Activated CD4-positive, alpha-beta T cell treated with anti-CD3 and anti-CD28 coated beads, Interleukin-2, amount 10 ng/mL, durations not matched to agents 24 days and 14 days (primary cell): Measurements from ENCODE around the gene SULT1B1. TPM values are rescaled to one million over a fixed set of nuclear protein-coding genes. Genes with fewer than 3 reads are reported as not detected.
A peak's percentile ranks its signal among the peaks of the same experiment; 100 is the strongest.

Source experiments
- DNase-seq: peaks from one replicate; pipeline ENCODE4 v3.0.0; 2022
- H3K27ac Mint-ChIP-seq: one replicate; pipeline ENCODE4 v1.8.0; 2022; ENCODE audit warnings: mild to moderate bottlenecking, mixed read lengths
- H3K27me3 Mint-ChIP-seq: one replicate; pipeline ENCODE4 v1.8.0; 2022; ENCODE audit warnings: mixed read lengths
- H3K36me3 Mint-ChIP-seq: one replicate; pipeline ENCODE4 v1.8.0; 2022; ENCODE audit warnings: low read depth, mild to moderate bottlenecking, mixed read lengths
- H3K4me1 Mint-ChIP-seq: one replicate; pipeline ENCODE4 v1.8.0; 2021; ENCODE audit warnings: mixed read lengths
- H3K4me3 Mint-ChIP-seq: one replicate; pipeline ENCODE4 v1.8.0; 2022; ENCODE audit warnings: mild to moderate bottlenecking, moderate library complexity, mixed read lengths
- H3K9me3 Mint-ChIP-seq: one replicate; pipeline ENCODE4 v1.8.0; 2021; ENCODE audit warnings: mixed read lengths
- intact Hi-C: fragments of 100-400 bp; cut with micrococcal nuclease; formaldehyde crosslinking; loops from one replicate; pipeline ENCODE4 v1.15.1; 2023
- total RNA-seq: library from RNA; stranded (reverse); gene quantifications from 2 replicates; pipeline ENCODE4 v1.2.3, GENCODE V29; 2022

Gene SULT1B1
- total RNA-seq, 1 donor from 2014 or later: 0.23 TPM

- intact Hi-C loops: no loop called here
- no peak overlapping the region for H3K4me3 Mint-ChIP-seq
- DNase-seq: no peak
- no peaks in the 10 kb centered on the region for H3K9me3 Mint-ChIP-seq
- no peaks in the 10 kb centered on the region for H3K4me1 Mint-ChIP-seq
- no peaks in the 10 kb centered on the region for H3K27me3 Mint-ChIP-seq
- no peak overlapping the region for H3K27ac Mint-ChIP-seq
- H3K36me3 Mint-ChIP-seq: no peaks in the 10 kb centered on the region
Measured at GRCh38 chr4:69701696-69702095, 58.7 kb downstream of the SULT1B1 start.

DNA sequence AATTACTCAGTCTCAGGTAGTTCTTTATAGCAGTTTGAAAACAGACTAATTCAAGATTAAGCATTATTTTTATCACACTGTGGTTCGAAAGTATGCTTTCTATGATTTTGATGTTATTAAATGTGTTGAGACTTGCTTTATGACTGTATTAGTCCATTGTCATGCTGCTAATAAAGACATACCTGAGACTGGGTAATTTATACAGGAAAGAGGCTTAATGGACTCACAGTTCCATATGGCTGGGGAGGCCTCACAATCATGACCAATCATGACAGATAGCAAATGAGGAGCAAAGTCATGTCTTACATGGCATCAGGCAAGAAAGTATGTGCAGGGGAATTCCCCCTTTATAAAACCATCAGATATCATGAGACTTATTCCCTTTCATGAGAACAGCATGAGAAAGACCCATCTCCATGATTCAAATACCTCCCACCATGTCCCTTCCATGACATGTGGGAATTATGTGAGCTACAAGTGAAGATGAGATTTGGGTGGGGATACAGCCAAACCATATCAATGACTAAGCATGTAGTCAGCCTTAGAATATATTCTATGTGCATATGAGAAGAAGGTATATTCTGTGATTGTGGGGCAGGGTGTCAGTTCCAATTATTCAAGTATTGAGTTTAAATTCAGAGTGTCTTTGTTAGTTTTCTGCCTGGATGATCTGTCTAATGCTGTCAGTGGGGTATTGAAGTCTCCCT lies 62.7 kb downstream of the SULT1B1 start:
- H3K4me1 Mint-ChIP-seq: no peaks in the 10 kb centered on the region
- DNase-seq: no peak
- intact Hi-C loops: no loop called here
- peaks cover 2% of the 10 kb centered on the region for H3K27me3 Mint-ChIP-seq
- no peak overlapping the region for H3K27ac Mint-ChIP-seq
- H3K9me3 Mint-ChIP-seq: no peaks in the 10 kb centered on the region
- no peaks in the 10 kb centered on the region for H3K36me3 Mint-ChIP-seq
- no peak overlapping the region for H3K4me3 Mint-ChIP-seq

GRCh38 chr4:69689599-69689998 lies 70.8 kb downstream of the SULT1B1 start:
- Mint-ChIP-seq H3K27ac (no peak overlapping the region), H3K4me3 (no peak overlapping the region), H3K9me3 (no peaks in the 10 kb centered on the region), H3K4me1 (no peaks in the 10 kb centered on the region), H3K27me3 (peaks cover 2% of the 10 kb centered on the region), H3K36me3 (no peaks in the 10 kb centered on the region)
- intact Hi-C loops: loop anchor here (1.0 to 2.0 kb wide), 4 partner anchors 134 to 815 kb away; no protein-coding TSS in a partner anchor
- peak; percentile 59 for DNase-seq

- DNase-seq: no peak
- Mint-ChIP-seq H3K4me3 (no peak overlapping the region), H3K36me3 (no peaks in the 10 kb centered on the region), H3K27me3 (no peaks in the 10 kb centered on the region), H3K9me3 (no peaks in the 10 kb centered on the region), H3K27ac (no peak overlapping the region), H3K4me1 (no peaks in the 10 kb centered on the region)
- intact Hi-C loops: no loop called here
Measured at GRCh38 chr4:69684804-69685203, 75.6 kb downstream of the SULT1B1 start.

Other genes starting within 250 kb of the SULT1B1 start
- not detected in 2 replicates for gene UGT2A2, start 121.0 kb downstream of the SULT1B1 start, total RNA-seq
- not detected in 2 replicates for gene UGT2A1, start 107.4 kb downstream of the SULT1B1 start, total RNA-seq
- gene SULT1E1, start 99.5 kb upstream of the SULT1B1 start, total RNA-seq: not detected in 2 replicates
- not detected in 2 replicates for gene CSN1S1, start 170.4 kb upstream of the SULT1B1 start, total RNA-seq
- not detected in 2 replicates for gene CSN2, start 205.1 kb upstream of the SULT1B1 start, total RNA-seq
- not detected in 2 replicates for gene STATH, start 235.3 kb upstream of the SULT1B1 start, total RNA-seq